Sigmoid colon (tissue), 4 donors: Measurements from ENCODE around the gene KRT3.

Experiments used
- CTCF ChIP-seq, 4 experiments: fragments of 450-650 bp in 3 of 4; fragments of 200-600 bp in 1 of 4; IDR thresholded peaks; one replicate each; pipeline ENCODE4 v1.5.1; 2016 to 2019; ENCODE audit warnings: antibody characterized with exemption in 4 of 4, mild to moderate bottlenecking in 3 of 4, moderate library complexity in 2 of 4
- POLR2A ChIP-seq, 2 donors: fragments of 450-650 bp; IDR thresholded peaks; one replicate each; pipeline ENCODE4 v1.6.1; 2016; ENCODE audit warnings: antibody characterized with exemption in 2 of 2, mild to moderate bottlenecking in 2 of 2, moderate library complexity in 2 of 2
- POLR2AphosphoS5 ChIP-seq, 4 donors: sonication (generic); formaldehyde crosslinking; IDR thresholded peaks; one replicate each; pipeline ENCODE4 v1.6.1; 2017; ENCODE audit warnings: antibody characterized with exemption in 4 of 4

- TF ChIP-seq POLR2A (IDR thresholded peaks at IDR 0.05): no peak
- no peak for TF ChIP-seq CTCF (IDR thresholded peaks at IDR 0.05)
- TF ChIP-seq POLR2AphosphoS5 (IDR thresholded peaks at IDR 0.05): no peak
Observed at GRCh38 chr12:52759695-52760094, 36.2 kb downstream of the KRT3 start.
